K562 (cell line): Measurements from ENCODE around the gene ZNF177.

ENCODE experiments used
- FOXJ3 ChIP-seq: sonication (generic); formaldehyde crosslinking; IDR thresholded peaks from 2 replicates; pipeline ENCODE4 v1.4.0; 2020; ENCODE audit warnings: mild to moderate bottlenecking, missing genetic modification reagents
- FOXM1 ChIP-seq, 2 experiments: fragments of 450-650 bp in 1 of 2; sonication (generic) in 1 of 2; formaldehyde crosslinking in 1 of 2; IDR thresholded peaks; 2 replicates each; pipeline versions ENCODE4 v1.6.1 to v1.9.0; 2017 to 2022; ENCODE audit warnings: low read depth in 2 of 2, mild to moderate bottlenecking in 2 of 2, missing genetic modification reagents in 1 of 2, moderate library complexity in 1 of 2
- GATA2 ChIP-seq: sonication (generic); formaldehyde crosslinking; IDR thresholded peaks from 2 replicates; pipeline ENCODE4 v1.4.0; 2020; ENCODE audit warnings: mild to moderate bottlenecking, missing genetic modification reagents
- MAFK ChIP-seq: IDR thresholded peaks from 2 replicates; pipeline ENCODE4 v1.6.1; 2011; ENCODE audit warnings: low read length, improper control_type of control experiment
- POLR2A ChIP-seq: fragments of 450-650 bp; conservative IDR thresholded peaks from 2 replicates; pipeline ENCODE4 v1.6.1; 2016
- RFX5 ChIP-seq: IDR thresholded peaks from 2 replicates; pipeline ENCODE4 v1.6.1; 2011; ENCODE audit warnings: low read depth, mild to moderate bottlenecking, improper control_type of control experiment, low read length
- USF1 ChIP-seq: sonication (generic); formaldehyde crosslinking; IDR thresholded peaks from 2 replicates; pipeline ENCODE4 v1.9.0; 2022; ENCODE audit warnings: mild to moderate bottlenecking, missing genetic modification reagents
- ZNF384 ChIP-seq: IDR thresholded peaks from 2 replicates; pipeline ENCODE4 v1.6.1; 2012; ENCODE audit warnings: low read depth, low read length, improper control_type of control experiment
- ZNF707 ChIP-seq: fragments of 250-450 bp; sonication (Bioruptor Pico); conservative IDR thresholded peaks from 2 replicates; pipeline ENCODE4 v1.8.0; 2022; ENCODE audit warnings: inconsistent platforms, mild to moderate bottlenecking, moderate library complexity
- TF ChIP-seq, protein P1 (sequence below), 3 experiments: IDR thresholded peaks in 2 of 3; conservative IDR thresholded peaks in 1 of 3; 2 replicates each; pipeline ENCODE4 v1.5.1; 2011 to 2012; ENCODE audit warnings: low read length in 3 of 3, mild to moderate bottlenecking in 3 of 3, control low read depth in 2 of 3, improper control_type of control experiment in 1 of 3, inconsistent platforms in 1 of 3, low read depth in 1 of 3, mixed read lengths in 1 of 3, moderate library complexity in 1 of 3; ENCODE audit not compliant: insufficient read depth in 2 of 3
- TF ChIP-seq, protein P2 (sequence below): fragments of 250-450 bp; sonication (Bioruptor Pico); IDR thresholded peaks from 2 replicates; pipeline ENCODE4 v1.5.0; 2020; ENCODE audit warnings: mild to moderate bottlenecking, borderline replicate concordance

GRCh38 chr19:9406798-9407352 is 44.1 kb downstream of the ZNF177 start:
- TF ChIP-seq FOXM1 (IDR thresholded peaks at IDR 0.05; ENCODE audit: low read depth): no peak
- TF ChIP-seq FOXM1 (CRISPR knock-in tag; IDR thresholded peaks at IDR 0.05; ENCODE audit: low read depth): no peak
- no peak for TF ChIP-seq GATA2 (CRISPR knock-in tag)
- TF ChIP-seq FOXJ3 (CRISPR knock-in tag): no peak
- no peak for TF ChIP-seq RFX5
- no peak for TF ChIP-seq ZNF384
- no peak for TF ChIP-seq MAFK
- no peak for TF ChIP-seq POLR2A
- TF ChIP-seq, protein P1, sequence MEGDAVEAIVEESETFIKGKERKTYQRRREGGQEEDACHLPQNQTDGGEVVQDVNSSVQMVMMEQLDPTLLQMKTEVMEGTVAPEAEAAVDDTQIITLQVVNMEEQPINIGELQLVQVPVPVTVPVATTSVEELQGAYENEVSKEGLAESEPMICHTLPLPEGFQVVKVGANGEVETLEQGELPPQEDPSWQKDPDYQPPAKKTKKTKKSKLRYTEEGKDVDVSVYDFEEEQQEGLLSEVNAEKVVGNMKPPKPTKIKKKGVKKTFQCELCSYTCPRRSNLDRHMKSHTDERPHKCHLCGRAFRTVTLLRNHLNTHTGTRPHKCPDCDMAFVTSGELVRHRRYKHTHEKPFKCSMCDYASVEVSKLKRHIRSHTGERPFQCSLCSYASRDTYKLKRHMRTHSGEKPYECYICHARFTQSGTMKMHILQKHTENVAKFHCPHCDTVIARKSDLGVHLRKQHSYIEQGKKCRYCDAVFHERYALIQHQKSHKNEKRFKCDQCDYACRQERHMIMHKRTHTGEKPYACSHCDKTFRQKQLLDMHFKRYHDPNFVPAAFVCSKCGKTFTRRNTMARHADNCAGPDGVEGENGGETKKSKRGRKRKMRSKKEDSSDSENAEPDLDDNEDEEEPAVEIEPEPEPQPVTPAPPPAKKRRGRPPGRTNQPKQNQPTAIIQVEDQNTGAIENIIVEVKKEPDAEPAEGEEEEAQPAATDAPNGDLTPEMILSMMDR (IDR thresholded peaks at IDR 0.05 in 2 of 3, conservative IDR thresholded peaks at IDR 0.05 in 1 of 3; ENCODE audit: insufficient read depth in 2 of 3, low read depth in 1 of 3, low read length in 3 of 3): no peak
- no peak for TF ChIP-seq ZNF707
- TF ChIP-seq USF1 (CRISPR knock-in tag): no peak
- TF ChIP-seq, protein P2, sequence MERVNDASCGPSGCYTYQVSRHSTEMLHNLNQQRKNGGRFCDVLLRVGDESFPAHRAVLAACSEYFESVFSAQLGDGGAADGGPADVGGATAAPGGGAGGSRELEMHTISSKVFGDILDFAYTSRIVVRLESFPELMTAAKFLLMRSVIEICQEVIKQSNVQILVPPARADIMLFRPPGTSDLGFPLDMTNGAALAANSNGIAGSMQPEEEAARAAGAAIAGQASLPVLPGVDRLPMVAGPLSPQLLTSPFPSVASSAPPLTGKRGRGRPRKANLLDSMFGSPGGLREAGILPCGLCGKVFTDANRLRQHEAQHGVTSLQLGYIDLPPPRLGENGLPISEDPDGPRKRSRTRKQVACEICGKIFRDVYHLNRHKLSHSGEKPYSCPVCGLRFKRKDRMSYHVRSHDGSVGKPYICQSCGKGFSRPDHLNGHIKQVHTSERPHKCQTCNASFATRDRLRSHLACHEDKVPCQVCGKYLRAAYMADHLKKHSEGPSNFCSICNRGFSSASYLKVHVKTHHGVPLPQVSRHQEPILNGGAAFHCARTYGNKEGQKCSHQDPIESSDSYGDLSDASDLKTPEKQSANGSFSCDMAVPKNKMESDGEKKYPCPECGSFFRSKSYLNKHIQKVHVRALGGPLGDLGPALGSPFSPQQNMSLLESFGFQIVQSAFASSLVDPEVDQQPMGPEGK (CRISPR knock-in tag): no peak
